Mucosa of rectum (tissue), 2 donors: ENCODE results near the gene CACNG5.

Source experiments
- H3K27ac ChIP-seq, 2 donors: one replicate each; pipeline ENCODE4 v1.7.0; 2013; ENCODE audit warnings: inconsistent platforms in 2 of 2, low read depth in 2 of 2, low read length in 2 of 2
- H3K27me3 ChIP-seq, 2 donors: one replicate each; pipeline ENCODE4 v1.7.0; 2013; ENCODE audit warnings: low read length in 2 of 2; ENCODE audit not compliant: control insufficient read depth in 2 of 2, insufficient read depth in 2 of 2
- H3K36me3 ChIP-seq, 2 donors: one replicate each; pipeline ENCODE4 v1.7.0; 2013; ENCODE audit warnings: low read length in 2 of 2; ENCODE audit not compliant: control insufficient read depth in 2 of 2, insufficient read depth in 2 of 2
- H3K4me1 ChIP-seq, 2 donors: one replicate each; pipeline ENCODE4 v1.7.0; 2013; ENCODE audit warnings: low read length in 2 of 2, mild to moderate bottlenecking in 1 of 2; ENCODE audit not compliant: control insufficient read depth in 2 of 2, insufficient read depth in 2 of 2
- H3K4me3 ChIP-seq, 2 donors: one replicate each; pipeline ENCODE4 v1.7.0; 2013; ENCODE audit warnings: low read length in 2 of 2
- H3K9ac ChIP-seq, 2 donors: one replicate each; pipeline ENCODE4 v1.7.0; 2013; ENCODE audit warnings: low read length in 2 of 2, low read depth in 1 of 2, mild to moderate bottlenecking in 1 of 2
- H3K9me3 ChIP-seq, 2 donors: one replicate each; pipeline ENCODE4 v1.7.0; 2013; ENCODE audit warnings: low read length in 2 of 2; ENCODE audit not compliant: control insufficient read depth in 2 of 2
- donor health status: healthy.
- donor health status: Normal muscosa, but diverticular disease.

The CACNG5 gene

DNA sequence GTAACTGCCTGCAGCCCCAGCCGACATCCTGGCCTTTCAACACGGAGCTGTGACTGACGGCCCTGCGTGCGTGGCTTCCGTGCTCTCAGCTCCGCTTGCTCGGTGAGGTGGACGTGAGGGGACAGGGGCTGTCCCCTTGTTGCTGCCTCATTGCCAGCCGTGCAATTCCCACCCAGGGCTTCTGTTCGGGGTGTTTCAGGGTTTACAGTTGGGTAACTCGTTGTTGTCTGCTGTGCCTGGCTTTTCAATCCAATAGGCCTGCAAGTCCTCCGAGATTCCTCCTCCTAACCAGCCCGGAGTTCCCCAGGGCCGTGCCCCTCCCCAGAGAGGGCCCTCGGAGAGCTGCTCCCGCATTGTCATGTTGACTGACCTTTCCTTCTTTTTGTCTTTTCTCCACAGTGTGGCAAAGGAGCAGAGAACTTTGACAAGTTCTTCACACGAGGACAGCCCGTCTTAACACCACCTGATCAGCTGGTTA, 31.4 kb upstream of the CACNG5 start:
- H3K4me1 ChIP-seq, result no peaks in the 10 kb centered on the region
- no peak overlapping the region for H3K9ac ChIP-seq
- H3K9me3 ChIP-seq, result no peaks in the 10 kb centered on the region
- H3K27ac ChIP-seq, result no peak overlapping the region
- no peaks in the 10 kb centered on the region for H3K27me3 ChIP-seq
- peaks cover 2 to 3% of the 10 kb centered on the region in 2 donors for H3K36me3 ChIP-seq
- no peak overlapping the region for H3K4me3 ChIP-seq

DNA sequence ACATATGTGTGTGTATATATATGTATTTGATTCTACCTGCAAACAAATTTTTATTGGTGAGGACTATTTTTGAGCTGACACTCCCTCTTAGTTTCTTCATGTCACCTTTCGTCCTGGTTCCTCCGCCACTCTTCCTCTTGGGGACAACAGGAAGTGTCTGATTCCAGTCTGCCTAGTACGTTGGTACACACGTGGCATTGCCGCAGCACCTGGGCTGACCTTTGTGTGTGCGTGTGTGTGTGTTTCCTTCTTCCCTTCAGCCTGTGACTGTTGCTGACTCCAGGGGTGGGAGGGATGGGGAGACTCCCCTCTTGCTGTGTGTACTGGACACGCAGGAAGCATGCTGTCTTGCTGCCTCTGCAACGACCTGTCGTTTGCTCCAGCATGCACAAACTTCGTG, 29.4 kb upstream of the CACNG5 start:
- Histone ChIP-seq H3K27me3 (no peaks in the 10 kb centered on the region), H3K27ac (no peak overlapping the region), H3K4me1 (no peaks in the 10 kb centered on the region), H3K9me3 (no peaks in the 10 kb centered on the region), H3K36me3 (peaks cover 2 to 3% of the 10 kb centered on the region in 2 donors), H3K9ac (no peak overlapping the region), H3K4me3 (no peak overlapping the region)

DNA sequence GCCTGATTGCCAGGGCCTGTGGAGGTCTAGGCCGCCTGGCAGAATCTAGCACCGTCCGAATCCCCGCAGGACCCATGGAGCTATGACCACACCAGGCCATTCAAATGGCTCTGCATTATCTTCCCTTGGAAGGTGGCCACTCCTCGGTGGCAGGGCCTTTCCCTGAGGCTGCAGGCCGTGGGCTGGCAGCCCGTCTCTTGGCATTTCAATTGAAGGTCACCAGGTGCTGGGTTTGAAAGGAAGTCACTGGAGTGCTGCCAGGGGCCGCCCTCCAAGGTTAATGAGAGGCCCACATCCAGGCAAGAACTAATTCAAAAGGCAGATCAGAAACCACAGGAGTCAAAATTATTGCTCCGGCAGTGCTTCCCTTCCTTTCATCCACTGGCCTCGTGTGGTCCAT, 27.7 kb upstream of the CACNG5 start:
- H3K9ac ChIP-seq, result no peak overlapping the region
- H3K4me1 ChIP-seq, result no peaks in the 10 kb centered on the region
- H3K9me3 ChIP-seq, result no peaks in the 10 kb centered on the region
- H3K27ac ChIP-seq, result no peak overlapping the region
- no peak overlapping the region for H3K4me3 ChIP-seq
- no peaks in the 10 kb centered on the region for H3K27me3 ChIP-seq
- H3K36me3 ChIP-seq, result no peaks in the 10 kb centered on the region

DNA sequence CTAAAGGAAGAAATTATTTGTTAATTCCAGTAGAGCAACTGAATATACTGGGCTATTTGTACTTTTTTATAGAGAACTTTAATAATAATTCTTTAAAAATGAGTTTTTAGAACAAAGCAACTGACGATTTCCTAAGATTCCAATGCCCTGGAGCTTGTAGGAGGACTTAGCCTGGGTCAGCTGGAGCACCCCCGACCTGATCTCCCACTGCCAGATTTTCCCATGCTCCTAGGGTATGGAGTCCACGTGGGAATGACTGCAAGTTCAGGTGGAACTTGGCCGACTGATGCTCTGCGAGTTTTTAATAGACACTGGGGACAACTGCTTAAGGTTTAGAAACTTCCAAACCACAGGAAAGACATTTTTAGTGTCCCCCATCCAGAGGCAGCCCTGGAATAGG, 25.5 kb upstream of the CACNG5 start:
- no peak overlapping the region for H3K27ac ChIP-seq
- H3K27me3 ChIP-seq, result peaks cover 0 to 1% of the 10 kb centered on the region in 2 donors
- H3K4me1 ChIP-seq, result no peaks in the 10 kb centered on the region
- H3K9ac ChIP-seq, result no peak overlapping the region
- H3K36me3 ChIP-seq, result no peaks in the 10 kb centered on the region
- H3K9me3 ChIP-seq, result no peaks in the 10 kb centered on the region
- H3K4me3 ChIP-seq, result no peak overlapping the region

- H3K4me3 ChIP-seq, result no peak overlapping the region
- peaks cover 0 to 2% of the 10 kb centered on the region in 2 donors for H3K27me3 ChIP-seq
- H3K27ac ChIP-seq, result no peak overlapping the region
- no peaks in the 10 kb centered on the region for H3K36me3 ChIP-seq
- H3K4me1 ChIP-seq, result no peaks in the 10 kb centered on the region
- H3K9ac ChIP-seq, result no peak overlapping the region
- H3K9me3 ChIP-seq, result no peaks in the 10 kb centered on the region
Observed at GRCh38 chr17:66810951-66811682, 23.8 kb upstream of the CACNG5 start.

GRCh38 chr17:66811683-66812054, 23.2 kb upstream of the CACNG5 start:
- Histone ChIP-seq H3K27me3 (peaks cover 0 to 2% of the 10 kb centered on the region in 2 donors), H3K4me3 (no peak overlapping the region), H3K9me3 (no peaks in the 10 kb centered on the region), H3K4me1 (no peaks in the 10 kb centered on the region), H3K27ac (no peak overlapping the region), H3K36me3 (no peaks in the 10 kb centered on the region), H3K9ac (no peak overlapping the region)

DNA sequence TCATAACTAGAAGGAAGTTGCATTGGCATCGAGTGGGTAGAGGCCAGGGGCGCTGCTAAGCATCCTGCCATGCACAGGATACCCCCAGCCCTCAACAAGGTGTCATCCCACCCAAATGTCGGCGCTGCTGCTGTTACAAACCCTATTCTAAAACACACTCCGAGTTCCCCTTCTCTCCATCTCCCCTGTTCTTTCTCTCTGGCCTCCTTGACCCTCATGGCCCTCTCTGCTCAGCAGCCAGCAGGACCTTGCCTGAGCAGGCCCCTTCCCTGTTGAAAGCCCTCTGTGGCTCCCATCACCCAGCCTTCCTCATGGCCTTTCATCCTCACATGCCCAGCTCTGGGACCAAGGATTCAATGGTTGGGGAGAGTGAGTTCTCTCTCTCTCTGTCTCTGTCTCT, 22.3 kb upstream of the CACNG5 start:
- Histone ChIP-seq H3K9me3 (no peaks in the 10 kb centered on the region), H3K27ac (no peak overlapping the region), H3K9ac (no peak overlapping the region), H3K36me3 (no peaks in the 10 kb centered on the region), H3K4me1 (no peaks in the 10 kb centered on the region), H3K4me3 (no peak overlapping the region), H3K27me3 (peaks cover 0 to 2% of the 10 kb centered on the region in 2 donors)

- H3K27me3 ChIP-seq, result peaks cover 0 to 2% of the 10 kb centered on the region in 2 donors
- H3K36me3 ChIP-seq, result no peaks in the 10 kb centered on the region
- no peaks in the 10 kb centered on the region for H3K9me3 ChIP-seq
- H3K9ac ChIP-seq, result no peak overlapping the region
- H3K4me1 ChIP-seq, result no peaks in the 10 kb centered on the region
- no peak overlapping the region for H3K27ac ChIP-seq
- no peak overlapping the region for H3K4me3 ChIP-seq
Observed at GRCh38 chr17:66813296-66813695, 21.6 kb upstream of the CACNG5 start.

- Histone ChIP-seq H3K4me1 (no peaks in the 10 kb centered on the region), H3K27ac (no peak overlapping the region), H3K9ac (no peak overlapping the region), H3K4me3 (no peak overlapping the region), H3K27me3 (peaks cover 0 to 2% of the 10 kb centered on the region in 2 donors), H3K9me3 (no peaks in the 10 kb centered on the region), H3K36me3 (no peaks in the 10 kb centered on the region)
Observed at GRCh38 chr17:66814026-66814425, 20.9 kb upstream of the CACNG5 start.

DNA sequence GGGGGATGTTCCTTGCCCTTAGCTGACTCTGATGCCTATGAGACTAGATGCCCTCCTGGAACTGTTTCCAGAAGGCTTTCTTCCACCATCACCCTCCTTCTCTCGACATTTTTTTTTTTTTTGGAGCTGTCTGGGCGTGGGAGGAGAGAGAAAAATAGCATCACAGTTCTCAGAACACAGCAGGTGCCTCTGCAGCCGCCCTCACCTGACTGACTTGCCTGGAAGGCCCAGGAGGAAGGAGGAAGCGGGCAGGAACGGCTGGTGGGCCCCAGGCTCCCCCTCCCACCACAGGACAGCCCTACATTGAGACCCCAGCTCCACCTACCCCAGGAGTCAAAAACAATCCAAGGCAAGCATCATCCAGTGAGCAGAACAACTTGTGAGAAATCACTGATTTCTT, 20.3 kb upstream of the CACNG5 start:
- Histone ChIP-seq H3K27me3 (peaks cover 0 to 2% of the 10 kb centered on the region in 2 donors), H3K9ac (no peak overlapping the region), H3K36me3 (no peaks in the 10 kb centered on the region), H3K4me3 (no peak overlapping the region), H3K9me3 (no peaks in the 10 kb centered on the region), H3K4me1 (no peaks in the 10 kb centered on the region), H3K27ac (no peak overlapping the region)
